Measurements from ENCODE around the gene ANLN. TPM values are rescaled to one million over a fixed set of nuclear protein-coding genes. Genes with fewer than 3 reads are reported as not detected.
"Not testable (repeated sequence)": the region's sequence is repeated elsewhere in the genome, so short reads cannot be mapped to it uniquely, and the experiment has no call there.

Gene ANLN
- total RNA-seq, 2 donors from 2014 or later = 2.4 to 9.0 TPM

DNA sequence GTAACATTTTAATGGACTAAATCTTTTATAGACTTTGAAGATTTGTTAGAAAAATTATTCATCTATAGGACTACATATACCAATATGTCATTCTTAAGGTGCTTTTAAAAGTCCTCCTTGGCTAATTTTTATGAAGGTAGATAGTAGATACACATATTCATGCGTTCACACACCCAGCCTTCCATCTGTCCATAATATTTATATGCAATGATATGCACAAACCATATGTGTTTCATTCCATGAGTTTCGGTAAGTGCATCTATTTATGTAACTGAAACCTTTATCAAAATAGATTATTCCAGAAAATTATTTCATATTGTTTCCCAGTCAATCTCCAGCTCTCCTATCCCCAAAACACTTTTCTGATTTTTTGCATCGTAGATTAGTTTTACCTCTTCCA is 101.7 kb downstream of the ANLN start:
- H3K27me3 ChIP-seq = no peaks in the 10 kb centered on the region
- no peak for DNase-seq (ENCODE audit: low spot score)
- TF ChIP-seq, protein P1, sequence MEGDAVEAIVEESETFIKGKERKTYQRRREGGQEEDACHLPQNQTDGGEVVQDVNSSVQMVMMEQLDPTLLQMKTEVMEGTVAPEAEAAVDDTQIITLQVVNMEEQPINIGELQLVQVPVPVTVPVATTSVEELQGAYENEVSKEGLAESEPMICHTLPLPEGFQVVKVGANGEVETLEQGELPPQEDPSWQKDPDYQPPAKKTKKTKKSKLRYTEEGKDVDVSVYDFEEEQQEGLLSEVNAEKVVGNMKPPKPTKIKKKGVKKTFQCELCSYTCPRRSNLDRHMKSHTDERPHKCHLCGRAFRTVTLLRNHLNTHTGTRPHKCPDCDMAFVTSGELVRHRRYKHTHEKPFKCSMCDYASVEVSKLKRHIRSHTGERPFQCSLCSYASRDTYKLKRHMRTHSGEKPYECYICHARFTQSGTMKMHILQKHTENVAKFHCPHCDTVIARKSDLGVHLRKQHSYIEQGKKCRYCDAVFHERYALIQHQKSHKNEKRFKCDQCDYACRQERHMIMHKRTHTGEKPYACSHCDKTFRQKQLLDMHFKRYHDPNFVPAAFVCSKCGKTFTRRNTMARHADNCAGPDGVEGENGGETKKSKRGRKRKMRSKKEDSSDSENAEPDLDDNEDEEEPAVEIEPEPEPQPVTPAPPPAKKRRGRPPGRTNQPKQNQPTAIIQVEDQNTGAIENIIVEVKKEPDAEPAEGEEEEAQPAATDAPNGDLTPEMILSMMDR (IDR thresholded peaks at IDR 0.05) = no peak
- H3K36me3 ChIP-seq = no peaks in the 10 kb centered on the region
- no peaks in the 10 kb centered on the region for H3K9me3 ChIP-seq
- H3K27ac ChIP-seq = no peak overlapping the region
- H3K4me1 ChIP-seq = no peaks in the 10 kb centered on the region
- H3K4me3 ChIP-seq = no peak overlapping the region

DNA sequence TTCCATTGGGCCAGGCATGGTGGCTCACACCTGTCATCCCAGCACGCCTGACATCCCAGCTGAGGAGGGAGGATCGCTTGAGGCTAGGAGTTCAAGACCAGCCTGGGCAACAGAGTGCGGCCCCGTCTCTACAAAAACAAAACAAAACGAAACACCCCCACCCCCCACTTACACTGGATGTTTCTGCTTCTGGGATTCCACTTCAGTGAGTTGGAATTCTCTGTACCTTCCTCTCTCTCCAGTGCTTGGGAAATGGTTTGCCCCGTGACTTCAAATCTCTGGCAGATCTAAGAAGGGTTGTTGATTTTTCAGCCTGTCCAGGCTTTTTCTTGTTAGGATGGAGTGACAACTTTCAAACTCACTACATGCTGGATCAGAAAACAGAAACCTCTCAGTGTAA is 106.9 kb downstream of the ANLN start:
- DNase-seq (ENCODE audit: low spot score) = no peak

DNA sequence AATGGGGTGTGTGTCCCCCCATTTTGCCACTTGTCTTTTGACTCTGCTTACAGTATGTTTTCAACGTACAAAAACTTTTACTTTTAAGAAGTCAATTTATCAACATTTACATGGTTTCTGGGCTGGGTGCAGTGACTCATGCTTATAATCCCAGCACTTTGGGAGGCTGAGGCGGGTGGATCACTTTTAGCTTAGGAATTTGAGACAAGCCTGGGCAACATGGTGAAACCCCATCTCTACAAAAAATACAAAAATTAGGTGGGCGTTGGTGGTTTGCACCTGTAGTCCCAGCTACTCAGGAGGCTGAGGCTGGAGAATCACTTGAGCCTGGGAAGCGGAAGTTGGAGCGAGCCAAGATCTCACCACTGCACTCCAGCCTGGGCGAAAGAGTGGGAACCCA is 107.5 kb downstream of the ANLN start:
- not testable (repeated sequence) for DNase-seq (ENCODE audit: low spot score); H3K4me1 ChIP-seq; H3K4me3 ChIP-seq; H3K9me3 ChIP-seq; H3K36me3 ChIP-seq; H3K27ac ChIP-seq; H3K27me3 ChIP-seq

More for the DNA sequence above, 106.9 kb downstream of the ANLN start:
- TF ChIP-seq, protein P1 (IDR thresholded peaks at IDR 0.05) = no peak
- no peak overlapping the region for H3K27ac ChIP-seq
- H3K4me3 ChIP-seq = no peak overlapping the region
- no peaks in the 10 kb centered on the region for H3K27me3 ChIP-seq
- no peaks in the 10 kb centered on the region for H3K36me3 ChIP-seq
- H3K9me3 ChIP-seq = no peaks in the 10 kb centered on the region
- no peaks in the 10 kb centered on the region for H3K4me1 ChIP-seq

DNA sequence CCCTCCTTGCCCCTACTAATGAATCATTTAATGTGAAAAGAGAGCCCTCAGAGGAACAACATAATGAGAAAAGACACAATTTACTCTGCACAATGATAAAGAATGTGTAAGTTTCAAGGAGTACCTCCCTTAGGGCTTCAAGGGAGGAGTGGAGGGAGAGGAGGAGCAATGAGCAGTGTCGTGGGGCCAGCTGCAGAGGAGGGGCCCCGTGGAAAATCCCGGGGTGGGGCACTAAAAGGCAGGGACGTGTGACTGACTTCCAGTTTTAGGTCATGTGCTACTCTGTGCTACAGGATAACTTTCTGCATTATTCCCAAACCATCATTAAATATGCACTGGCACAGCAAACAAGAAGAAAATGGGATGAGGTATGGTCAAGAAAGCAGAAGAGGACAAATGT is 108.1 kb downstream of the ANLN start:
- DNase-seq (ENCODE audit: low spot score) = no peak

More for the DNA sequence above, 108.1 kb downstream of the ANLN start:
- no peaks in the 10 kb centered on the region for H3K36me3 ChIP-seq
- H3K27me3 ChIP-seq = no peaks in the 10 kb centered on the region
- no peaks in the 10 kb centered on the region for H3K4me1 ChIP-seq
- no peak overlapping the region for H3K27ac ChIP-seq
- no peak overlapping the region for H3K4me3 ChIP-seq
- TF ChIP-seq, protein P1 (IDR thresholded peaks at IDR 0.05) = no peak
- no peaks in the 10 kb centered on the region for H3K9me3 ChIP-seq

Other genes with a start within 250 kb of the ANLN start
- gene EEPD1, start 236.6 kb upstream of the ANLN start, total RNA-seq = 1 to 10 TPM; 4.0 to 6.8 TPM

Measured in right atrium auricular region (tissue), 2 donors.